ENCODE data around the gene ZNF212. TPM values are rescaled to one million over a fixed set of nuclear protein-coding genes. Genes with fewer than 3 reads are reported as not detected.

The ZNF212 gene
- polyA plus RNA-seq, 1 of the 3 experiments (the other 2 are of a cell fraction), result 11.5 TPM

DNA sequence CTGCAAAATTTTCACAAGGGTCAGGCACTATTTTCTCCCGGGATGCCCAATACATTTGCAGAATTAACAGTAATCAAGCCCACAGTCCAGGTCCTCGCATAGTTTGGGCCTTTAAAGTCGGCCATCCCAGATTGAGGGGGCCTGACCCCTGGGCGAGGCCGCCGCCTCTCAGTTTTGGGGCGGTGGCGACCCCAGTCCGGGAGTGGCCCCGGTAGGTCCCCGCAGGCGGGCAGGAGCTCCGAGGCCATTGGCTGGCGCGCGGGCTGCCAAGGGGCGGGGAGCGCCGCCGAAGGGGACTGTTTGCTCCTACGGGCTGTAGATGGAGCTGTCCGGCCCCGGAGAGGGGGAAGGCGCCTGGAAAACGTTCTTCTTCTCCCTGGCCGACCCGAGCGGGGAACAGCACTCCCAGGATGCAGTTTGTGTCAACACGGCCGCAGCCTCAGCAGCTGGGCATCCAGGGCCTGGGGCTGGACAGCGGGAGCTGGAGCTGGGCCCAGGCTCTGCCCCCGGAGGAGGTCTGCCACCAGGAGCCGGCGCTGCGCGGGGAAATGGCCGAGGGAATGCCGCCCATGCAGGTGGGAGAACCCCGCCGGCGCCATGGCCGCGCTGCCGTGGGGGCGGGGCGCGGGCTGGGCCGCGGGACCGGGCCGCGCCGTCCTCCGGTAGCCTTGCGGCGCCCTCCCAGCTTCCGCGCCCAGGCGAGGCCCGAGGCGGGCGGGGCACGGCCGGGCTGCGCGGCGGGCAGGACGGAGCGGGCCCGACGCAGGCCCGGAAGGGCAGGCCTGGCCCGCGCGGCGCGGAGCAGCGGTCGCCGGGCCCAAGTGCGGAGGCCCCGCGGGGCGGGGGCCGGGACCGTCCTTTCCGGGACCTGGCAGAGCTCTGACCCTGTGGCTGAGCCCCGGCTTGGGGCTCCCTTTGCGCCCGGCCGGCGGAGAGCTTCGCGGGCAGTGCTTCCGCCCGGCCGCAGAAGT lies 44.0 kb upstream of the ZNF212 start, which contains the start of gene ZNF282 (continued):
- TF ChIP-seq, protein P1, sequence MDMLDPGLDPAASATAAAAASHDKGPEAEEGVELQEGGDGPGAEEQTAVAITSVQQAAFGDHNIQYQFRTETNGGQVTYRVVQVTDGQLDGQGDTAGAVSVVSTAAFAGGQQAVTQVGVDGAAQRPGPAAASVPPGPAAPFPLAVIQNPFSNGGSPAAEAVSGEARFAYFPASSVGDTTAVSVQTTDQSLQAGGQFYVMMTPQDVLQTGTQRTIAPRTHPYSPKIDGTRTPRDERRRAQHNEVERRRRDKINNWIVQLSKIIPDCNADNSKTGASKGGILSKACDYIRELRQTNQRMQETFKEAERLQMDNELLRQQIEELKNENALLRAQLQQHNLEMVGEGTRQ (IDR thresholded peaks at IDR 0.05; ENCODE audit: borderline replicate concordance, low read depth, low read length), result no peak
- TF ChIP-seq NFIC (IDR thresholded peaks at IDR 0.05; ENCODE audit: borderline replicate concordance) (no peak), POLR2AphosphoS5 (IDR thresholded peaks at IDR 0.05; ENCODE audit: low read depth, low read length) (peak; percentile 92), JUND (IDR thresholded peaks at IDR 0.05) (no peak), GATA2 (CRISPR knock-in tag; IDR thresholded peaks at IDR 0.05) (no peak), GABPA (IDR thresholded peaks at IDR 0.05; ENCODE audit: low read depth) (peak; percentile 43), NRF1 (IDR thresholded peaks at IDR 0.05; ENCODE audit: low read depth, low read length) (peak; percentile 17; the same call in 1 of the 2 replicates), EP300 (IDR thresholded peaks at IDR 0.05; ENCODE audit: borderline replicate concordance in 1 of 2, low read depth in 1 of 2, low read length in 1 of 2) (peak in 1 of 2 experiments; percentile 65; a peak in 1 of 4 replicates), CHD2 (IDR thresholded peaks at IDR 0.05; ENCODE audit: low read length, partially characterized antibody) (peak; percentile 70)
- TF ChIP-seq, protein P2, sequence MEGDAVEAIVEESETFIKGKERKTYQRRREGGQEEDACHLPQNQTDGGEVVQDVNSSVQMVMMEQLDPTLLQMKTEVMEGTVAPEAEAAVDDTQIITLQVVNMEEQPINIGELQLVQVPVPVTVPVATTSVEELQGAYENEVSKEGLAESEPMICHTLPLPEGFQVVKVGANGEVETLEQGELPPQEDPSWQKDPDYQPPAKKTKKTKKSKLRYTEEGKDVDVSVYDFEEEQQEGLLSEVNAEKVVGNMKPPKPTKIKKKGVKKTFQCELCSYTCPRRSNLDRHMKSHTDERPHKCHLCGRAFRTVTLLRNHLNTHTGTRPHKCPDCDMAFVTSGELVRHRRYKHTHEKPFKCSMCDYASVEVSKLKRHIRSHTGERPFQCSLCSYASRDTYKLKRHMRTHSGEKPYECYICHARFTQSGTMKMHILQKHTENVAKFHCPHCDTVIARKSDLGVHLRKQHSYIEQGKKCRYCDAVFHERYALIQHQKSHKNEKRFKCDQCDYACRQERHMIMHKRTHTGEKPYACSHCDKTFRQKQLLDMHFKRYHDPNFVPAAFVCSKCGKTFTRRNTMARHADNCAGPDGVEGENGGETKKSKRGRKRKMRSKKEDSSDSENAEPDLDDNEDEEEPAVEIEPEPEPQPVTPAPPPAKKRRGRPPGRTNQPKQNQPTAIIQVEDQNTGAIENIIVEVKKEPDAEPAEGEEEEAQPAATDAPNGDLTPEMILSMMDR (IDR thresholded peaks at IDR 0.05), result peak; percentile 77

DNA sequence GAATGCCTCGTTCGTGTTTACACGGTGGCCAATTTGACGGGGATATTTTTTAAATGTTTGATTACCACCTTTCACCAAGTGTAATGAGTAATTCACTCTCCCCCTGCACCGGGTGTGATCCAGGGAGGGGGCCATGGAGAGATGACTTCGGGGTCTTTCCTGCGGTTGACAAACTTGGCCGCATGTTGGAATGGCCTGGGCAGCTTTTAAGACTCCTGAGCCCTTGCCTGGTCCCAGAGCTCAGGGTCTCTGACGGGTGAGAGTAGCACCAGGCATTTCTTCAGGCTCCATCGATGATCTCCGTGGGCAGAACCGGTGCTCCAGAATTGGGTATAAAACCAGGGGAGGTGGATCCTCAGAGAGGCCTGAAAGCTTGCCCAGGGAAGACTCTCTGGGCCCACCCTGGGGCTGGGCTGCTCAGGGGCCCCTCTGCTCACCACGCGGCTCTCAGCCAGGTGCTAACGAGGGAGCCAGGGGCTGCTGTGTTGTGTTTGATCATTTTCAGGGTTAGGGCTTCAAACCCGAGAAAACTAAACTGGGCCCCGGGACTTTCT lies 43.2 kb upstream of the ZNF212 start:
- 0% methylated on average over 16 of the region's 17 CpGs for whole genome bisulfite sequencing (ENCODE audit: low lambda C conversion rate)
- Histone ChIP-seq H3K4me1 (ENCODE audit: control insufficient read depth in 1 of 2, insufficient read depth in 2 of 2, low read depth in 1 of 2, low read length in 1 of 2) (peaks cover 13 to 15% of the 10 kb centered on the region in 2 experiments; a peak in 2 of 4 replicates), H3K4me3 (ENCODE audit: low read depth in 2 of 2, low read length in 1 of 2) (peak overlapping the region; percentile 90 to 91), H3K9ac (peak overlapping the region; percentile 85), H3K27me3 (ENCODE audit: insufficient read depth) (no peaks in the 10 kb centered on the region), H2AFZ (ENCODE audit: low read depth) (peak overlapping the region; percentile 42; the same call in 1 of the 2 replicates), H3K27ac (ENCODE audit: low read depth in 2 of 2, low read length in 1 of 2) (peak overlapping the region; percentile 46 to 93), H3K79me2 (ENCODE audit: insufficient read depth) (peaks cover 60% of the 10 kb centered on the region), H3K4me2 (peak overlapping the region; percentile 99), H4K20me1 (ENCODE audit: insufficient read depth) (peaks cover 16% of the 10 kb centered on the region), H3K9me2 (no peaks in the 10 kb centered on the region), H3K36me3 (replicated peaks in 1 of 2; ENCODE audit: control insufficient read depth in 1 of 2, insufficient read depth in 2 of 2, low read length in 1 of 2) (peaks cover 29 to 30% of the 10 kb centered on the region in 2 experiments), H3K9me3 (no peaks in the 10 kb centered on the region), H3F3A (replicated peaks; ENCODE audit: insufficient read depth) (peaks cover 11% of the 10 kb centered on the region)
- peak; percentile 65 for DNase-seq
- ChIA-PET CTCF (interaction anchor here (1.0 to 6.7 kb wide), 14 partner anchors 10 to 227 kb away, joined by 3 to 83 read pairs (median 6); partner anchors contain the start of genes ZNF212, ZNF398 and ZNF783), POLR2A (interaction anchor here (0.9 to 2.3 kb wide), 7 partner anchors 9 to 71 kb away, joined by 3 to 22 read pairs (median 4); partner anchors contain the start of genes ZNF398 and ZNF425)
- TF ChIP-seq SMC3 (IDR thresholded peaks at IDR 0.05; ENCODE audit: low read depth, low read length) (no peak), GABPA (IDR thresholded peaks at IDR 0.05; ENCODE audit: low read depth) (no peak), SIN3A (IDR thresholded peaks at IDR 0.05; ENCODE audit: borderline replicate concordance, low read depth, low read length) (0 out of 2 replicates have a peak, but pooled peaks have one; percentile 13), MEF2A (IDR thresholded peaks at IDR 0.05; ENCODE audit: borderline replicate concordance, low read depth) (no peak), EZH2phosphoT487 (IDR thresholded peaks at IDR 0.05; ENCODE audit: borderline replicate concordance, low read depth) (no peak), FOXM1 (IDR thresholded peaks at IDR 0.05; ENCODE audit: low read depth) (no peak), FOXJ3 (CRISPR knock-in tag; IDR thresholded peaks at IDR 0.05) (no peak), RCOR1 (IDR thresholded peaks at IDR 0.05; ENCODE audit: low read length) (no peak)
- TF ChIP-seq, protein P3, sequence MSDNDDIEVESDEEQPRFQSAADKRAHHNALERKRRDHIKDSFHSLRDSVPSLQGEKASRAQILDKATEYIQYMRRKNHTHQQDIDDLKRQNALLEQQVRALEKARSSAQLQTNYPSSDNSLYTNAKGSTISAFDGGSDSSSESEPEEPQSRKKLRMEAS (IDR thresholded peaks at IDR 0.05; ENCODE audit: low read depth), result peak; percentile 16; the same call in 1 of the 2 replicates
- TF ChIP-seq, protein P4, sequence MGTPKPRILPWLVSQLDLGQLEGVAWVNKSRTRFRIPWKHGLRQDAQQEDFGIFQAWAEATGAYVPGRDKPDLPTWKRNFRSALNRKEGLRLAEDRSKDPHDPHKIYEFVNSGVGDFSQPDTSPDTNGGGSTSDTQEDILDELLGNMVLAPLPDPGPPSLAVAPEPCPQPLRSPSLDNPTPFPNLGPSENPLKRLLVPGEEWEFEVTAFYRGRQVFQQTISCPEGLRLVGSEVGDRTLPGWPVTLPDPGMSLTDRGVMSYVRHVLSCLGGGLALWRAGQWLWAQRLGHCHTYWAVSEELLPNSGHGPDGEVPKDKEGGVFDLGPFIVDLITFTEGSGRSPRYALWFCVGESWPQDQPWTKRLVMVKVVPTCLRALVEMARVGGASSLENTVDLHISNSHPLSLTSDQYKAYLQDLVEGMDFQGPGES (IDR thresholded peaks at IDR 0.05; ENCODE audit: low read depth, low read length), result no peak
- TF ChIP-seq, protein P5, sequence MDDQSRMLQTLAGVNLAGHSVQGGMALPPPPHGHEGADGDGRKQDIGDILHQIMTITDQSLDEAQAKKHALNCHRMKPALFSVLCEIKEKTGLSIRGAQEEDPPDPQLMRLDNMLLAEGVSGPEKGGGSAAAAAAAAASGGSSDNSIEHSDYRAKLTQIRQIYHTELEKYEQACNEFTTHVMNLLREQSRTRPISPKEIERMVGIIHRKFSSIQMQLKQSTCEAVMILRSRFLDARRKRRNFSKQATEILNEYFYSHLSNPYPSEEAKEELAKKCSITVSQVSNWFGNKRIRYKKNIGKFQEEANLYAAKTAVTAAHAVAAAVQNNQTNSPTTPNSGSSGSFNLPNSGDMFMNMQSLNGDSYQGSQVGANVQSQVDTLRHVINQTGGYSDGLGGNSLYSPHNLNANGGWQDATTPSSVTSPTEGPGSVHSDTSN (IDR thresholded peaks at IDR 0.05), result no peak
- TF ChIP-seq, protein P2 (IDR thresholded peaks at IDR 0.05), result no peak

Measured in SK-N-SH (cell line).